ENCODE data around the gene CMTM4. TPM values are rescaled to one million over a fixed set of nuclear protein-coding genes. Genes with fewer than 3 reads are reported as not detected.
"Not testable (repeated sequence)": the region's sequence is repeated elsewhere in the genome, so short reads cannot be mapped to it uniquely, and the experiment has no call there.

Gene CMTM4
- total RNA-seq, 1 donor from 2014 or later, result 35.1 TPM

- TF ChIP-seq CTCF (conservative IDR thresholded peaks at IDR 0.05; ENCODE audit: low read depth, low read length), result no peak
- no peak overlapping the region for H3K4me3 ChIP-seq (ENCODE audit: low read depth, low read length)
- DNase-seq (ENCODE audit: low read depth), result no peak
Measured at GRCh38 chr16:66636199-66636598, 60.3 kb downstream of the CMTM4 start.

GRCh38 chr16:66635406-66635805 is 61.1 kb downstream of the CMTM4 start:
- no peak for DNase-seq (ENCODE audit: low read depth)
- no peak for TF ChIP-seq CTCF (conservative IDR thresholded peaks at IDR 0.05; ENCODE audit: low read depth, low read length)
- no peak overlapping the region for H3K4me3 ChIP-seq (ENCODE audit: low read depth, low read length)

- DNase-seq (ENCODE audit: low read depth), result no peak
- no peak overlapping the region for H3K4me3 ChIP-seq (ENCODE audit: low read depth, low read length)
- no peak for TF ChIP-seq CTCF (conservative IDR thresholded peaks at IDR 0.05; ENCODE audit: low read depth, low read length)
Measured at GRCh38 chr16:66634527-66635196, 61.9 kb downstream of the CMTM4 start.

- DNase-seq (ENCODE audit: low read depth); H3K4me3 ChIP-seq (ENCODE audit: low read depth, low read length): not testable (repeated sequence)
Measured at GRCh38 chr16:66631558-66631957, 65.0 kb downstream of the CMTM4 start.

- not testable (repeated sequence) for H3K4me3 ChIP-seq (ENCODE audit: low read depth, low read length); DNase-seq (ENCODE audit: low read depth)
Measured at GRCh38 chr16:66630561-66631260, 65.8 kb downstream of the CMTM4 start.

- no peak for DNase-seq (ENCODE audit: low read depth)
- no peak overlapping the region for H3K4me3 ChIP-seq (ENCODE audit: low read depth, low read length)
- TF ChIP-seq CTCF (conservative IDR thresholded peaks at IDR 0.05; ENCODE audit: low read depth, low read length), result no peak
Measured at GRCh38 chr16:66629856-66630255, 66.7 kb downstream of the CMTM4 start.

- not testable (repeated sequence) for DNase-seq (ENCODE audit: low read depth); H3K4me3 ChIP-seq (ENCODE audit: low read depth, low read length)
Measured at GRCh38 chr16:66627611-66628378, 68.7 kb downstream of the CMTM4 start.

GRCh38 chr16:66623755-66624154 is 72.8 kb downstream of the CMTM4 start:
- TF ChIP-seq CTCF (conservative IDR thresholded peaks at IDR 0.05; ENCODE audit: low read depth, low read length), result no peak
- no peak overlapping the region for H3K4me3 ChIP-seq (ENCODE audit: low read depth, low read length)
- no peak for DNase-seq (ENCODE audit: low read depth)
